Gastroesophageal sphincter (tissue), 4 donors: ENCODE measurements around the gene SELENOS. TPM values are rescaled to one million over a fixed set of nuclear protein-coding genes. Genes with fewer than 3 reads are reported as not detected.

ENCODE experiments used
- ATAC-seq: fragments of 150-250 bp; one replicate; pipeline ENCODE4 v1.9.1; 2016; ENCODE audit warnings: mild to moderate bottlenecking, moderate library complexity
- H3K27ac ChIP-seq, 4 donors: fragments of 200-600 bp; sonication (generic) in 3 of 4; 1 replicate in 3 of 4; 2 replicates in 1 of 4; pipeline ENCODE4 v1.5.1; 2016 to 2019
- H3K27me3 ChIP-seq: fragments of 200-600 bp; sonication (generic); one replicate; pipeline ENCODE4 v1.5.1; 2019
- H3K36me3 ChIP-seq, 2 donors: fragments of 200-600 bp; sonication (generic); one replicate each; pipeline ENCODE4 v1.5.1; 2019; ENCODE audit warnings: control low read depth in 1 of 2
- H3K4me1 ChIP-seq, 3 donors: fragments of 200-600 bp; sonication (generic); 1 replicate in 2 of 3; 2 replicates in 1 of 3; pipeline ENCODE4 v1.5.1; 2016 to 2019; ENCODE audit warnings: control low read depth in 2 of 3
- H3K4me3 ChIP-seq, 2 donors: fragments of 200-600 bp; sonication (generic); one replicate each; pipeline ENCODE4 v1.5.1; 2019; ENCODE audit warnings: mild to moderate bottlenecking in 1 of 2, moderate library complexity in 1 of 2
- H3K9me3 ChIP-seq, 3 donors: fragments of 200-600 bp; sonication (generic); one replicate each; pipeline ENCODE4 v1.5.1; 2017 to 2019; ENCODE audit warnings: control low read depth in 2 of 3
- EP300 ChIP-seq: sonication (generic); formaldehyde crosslinking; IDR thresholded peaks from one replicate; pipeline ENCODE4 v1.6.1; 2017; ENCODE audit warnings: antibody characterized with exemption, mild to moderate bottlenecking
- POLR2A ChIP-seq, 2 donors: fragments of 450-650 bp; IDR thresholded peaks; one replicate each; pipeline ENCODE4 v1.6.1; 2017; ENCODE audit warnings: antibody characterized with exemption in 2 of 2, mild to moderate bottlenecking in 2 of 2, moderate library complexity in 1 of 2
- POLR2AphosphoS5 ChIP-seq: sonication (generic); formaldehyde crosslinking; IDR thresholded peaks from one replicate; pipeline ENCODE4 v1.6.1; 2017; ENCODE audit warnings: antibody characterized with exemption
- WGBS, 2 donors: methylation state at CpG; one replicate each; pipeline ENCODE4 v1.1.5; 2018; ENCODE audit warnings: low coverage in 1 of 2; 5-methylcytosine and 5-hydroxymethylcytosine counted together
- total RNA-seq, 4 donors: library from RNA; depleted of rRNA; stranded (reverse); fragments of >200 nt; gene quantifications; one replicate each; pipeline ENCODE4 v1.1.0, GENCODE V29; 2016
- TF ChIP-seq, protein P1 (sequence below), 4 experiments: fragments of 200-600 bp in 2 of 4; fragments of 450-650 bp in 2 of 4; sonication (generic) in 1 of 4; IDR thresholded peaks; one replicate each; pipeline ENCODE4 v1.5.1; 2017 to 2019; ENCODE audit warnings: antibody characterized with exemption in 4 of 4, mild to moderate bottlenecking in 2 of 4, moderate library complexity in 2 of 4

SELENOS gene
- total RNA-seq, 4 donors from 2014 or later: 56.1 to 75.5 (median 64.5) TPM

DNA sequence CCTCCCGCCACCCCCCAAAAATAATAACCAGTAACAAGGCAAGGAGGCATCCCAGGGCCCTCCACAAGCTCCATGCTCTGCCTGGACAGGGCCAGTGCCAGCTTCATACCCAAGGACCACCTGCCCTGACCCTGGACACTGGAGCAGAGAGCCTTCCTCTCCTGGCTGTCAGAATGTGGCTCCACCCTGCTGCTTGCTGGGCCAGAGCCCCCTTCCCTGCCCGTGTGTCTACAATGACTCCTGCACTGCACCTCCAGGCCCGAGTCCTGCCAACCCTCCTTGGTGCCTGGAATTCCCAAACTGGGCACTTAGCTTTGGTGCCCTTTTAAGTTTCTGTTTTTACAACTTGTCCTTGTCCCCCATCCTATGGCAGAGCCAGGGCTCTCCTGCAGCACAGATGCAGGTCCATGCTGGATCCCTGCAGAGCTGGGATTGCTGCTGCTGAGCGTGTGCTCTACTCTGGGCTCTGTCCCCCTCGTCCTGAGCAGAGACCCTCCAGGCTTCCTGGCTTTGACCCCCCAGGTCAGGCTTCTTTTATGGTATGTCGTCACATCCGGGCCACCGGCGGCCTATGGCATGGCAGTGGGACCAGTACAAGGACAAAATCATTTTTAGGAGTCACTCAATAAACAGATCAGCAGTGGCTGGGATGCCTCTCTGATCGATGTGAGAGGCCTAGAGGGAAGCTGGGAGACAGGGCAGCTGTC is 29.2 kb upstream of the SELENOS start:
- ATAC-seq: no peak
- no peak overlapping the region for H3K4me3 ChIP-seq
- TF ChIP-seq, protein P1, sequence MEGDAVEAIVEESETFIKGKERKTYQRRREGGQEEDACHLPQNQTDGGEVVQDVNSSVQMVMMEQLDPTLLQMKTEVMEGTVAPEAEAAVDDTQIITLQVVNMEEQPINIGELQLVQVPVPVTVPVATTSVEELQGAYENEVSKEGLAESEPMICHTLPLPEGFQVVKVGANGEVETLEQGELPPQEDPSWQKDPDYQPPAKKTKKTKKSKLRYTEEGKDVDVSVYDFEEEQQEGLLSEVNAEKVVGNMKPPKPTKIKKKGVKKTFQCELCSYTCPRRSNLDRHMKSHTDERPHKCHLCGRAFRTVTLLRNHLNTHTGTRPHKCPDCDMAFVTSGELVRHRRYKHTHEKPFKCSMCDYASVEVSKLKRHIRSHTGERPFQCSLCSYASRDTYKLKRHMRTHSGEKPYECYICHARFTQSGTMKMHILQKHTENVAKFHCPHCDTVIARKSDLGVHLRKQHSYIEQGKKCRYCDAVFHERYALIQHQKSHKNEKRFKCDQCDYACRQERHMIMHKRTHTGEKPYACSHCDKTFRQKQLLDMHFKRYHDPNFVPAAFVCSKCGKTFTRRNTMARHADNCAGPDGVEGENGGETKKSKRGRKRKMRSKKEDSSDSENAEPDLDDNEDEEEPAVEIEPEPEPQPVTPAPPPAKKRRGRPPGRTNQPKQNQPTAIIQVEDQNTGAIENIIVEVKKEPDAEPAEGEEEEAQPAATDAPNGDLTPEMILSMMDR (IDR thresholded peaks at IDR 0.05): no peak
- TF ChIP-seq EP300: no peak
- TF ChIP-seq POLR2A (IDR thresholded peaks at IDR 0.05): no peak
- no peak for TF ChIP-seq POLR2AphosphoS5
- no peaks in the 10 kb centered on the region for H3K36me3 ChIP-seq
- 62 to 71% methylated on average over 2 to 3 of the region's 10 CpGs for WGBS, 2 donors
- no peaks in the 10 kb centered on the region for H3K4me1 ChIP-seq
- H3K9me3 ChIP-seq: no peaks in the 10 kb centered on the region
- peaks cover 31% of the 10 kb centered on the region for H3K27me3 ChIP-seq
- H3K27ac ChIP-seq: no peak overlapping the region

DNA sequence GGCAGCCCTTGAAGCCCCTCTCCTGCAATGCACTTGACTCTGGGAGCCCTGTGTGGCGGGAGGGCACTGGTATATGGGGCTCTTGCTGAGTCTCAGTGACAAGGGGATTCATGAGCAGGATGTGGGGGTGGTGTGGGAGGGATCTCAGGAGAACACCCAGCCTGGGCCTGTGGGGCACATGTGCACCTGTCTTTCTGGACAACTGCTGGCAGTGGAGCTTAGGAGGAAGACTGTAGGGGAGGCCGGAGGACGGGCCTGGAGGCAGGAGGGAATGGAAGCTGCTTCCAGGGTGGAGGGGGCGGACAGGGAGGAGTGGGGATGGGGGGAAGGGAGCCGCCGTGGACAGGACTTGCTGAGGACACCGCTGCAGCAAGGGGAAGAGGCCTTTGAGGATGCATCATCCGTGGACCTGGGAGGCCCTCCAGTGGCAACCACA is 28.6 kb upstream of the SELENOS start:
- peaks cover 0 to 1% (median 0%) of the 10 kb centered on the region in 3 donors for H3K4me1 ChIP-seq
- H3K4me3 ChIP-seq: no peak overlapping the region
- H3K36me3 ChIP-seq: no peaks in the 10 kb centered on the region
- no peak for ATAC-seq
- H3K9me3 ChIP-seq: no peaks in the 10 kb centered on the region
- no peak overlapping the region for H3K27ac ChIP-seq
- H3K27me3 ChIP-seq: peaks cover 31% of the 10 kb centered on the region
- 55 to 70% methylated on average over 5 to 6 of the region's 8 CpGs for WGBS, 2 donors
- no peak for TF ChIP-seq POLR2AphosphoS5
- TF ChIP-seq, protein P1 (IDR thresholded peaks at IDR 0.05): no peak
- TF ChIP-seq EP300: no peak
- no peak for TF ChIP-seq POLR2A (IDR thresholded peaks at IDR 0.05)

DNA sequence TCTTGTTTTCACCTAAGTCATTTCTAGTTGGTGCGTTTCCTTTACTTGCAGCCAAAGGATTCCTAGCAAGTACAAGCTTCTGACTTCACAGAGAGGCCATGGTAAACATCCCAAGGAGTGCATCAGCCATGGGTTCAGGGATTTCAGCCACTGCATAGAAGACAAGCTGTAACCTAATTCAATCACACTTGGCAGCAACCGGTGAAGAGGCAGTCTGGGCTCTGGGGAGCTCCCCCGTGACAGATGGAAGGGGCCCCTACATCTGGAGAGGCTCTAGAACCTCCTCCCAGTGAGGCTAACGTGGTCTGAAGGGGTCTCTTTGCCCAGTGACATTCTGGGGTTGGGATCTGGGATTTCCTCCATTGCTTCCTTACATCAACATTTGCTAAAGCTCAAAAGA is 26.1 kb upstream of the SELENOS start:
- no peak for ATAC-seq
- H3K9me3 ChIP-seq: no peaks in the 10 kb centered on the region
- WGBS, 2 donors: 34 to 100% methylated on average over 1 to 4 of the region's 4 CpGs
- H3K4me3 ChIP-seq: no peak overlapping the region
- H3K36me3 ChIP-seq: no peaks in the 10 kb centered on the region
- TF ChIP-seq POLR2AphosphoS5 (no peak), EP300 (no peak), POLR2A (IDR thresholded peaks at IDR 0.05) (no peak)
- TF ChIP-seq, protein P1 (IDR thresholded peaks at IDR 0.05): no peak
- H3K27ac ChIP-seq: no peak overlapping the region
- H3K4me1 ChIP-seq: peaks cover 0 to 7% (median 0%) of the 10 kb centered on the region in 3 donors
- peaks cover 13% of the 10 kb centered on the region for H3K27me3 ChIP-seq

DNA sequence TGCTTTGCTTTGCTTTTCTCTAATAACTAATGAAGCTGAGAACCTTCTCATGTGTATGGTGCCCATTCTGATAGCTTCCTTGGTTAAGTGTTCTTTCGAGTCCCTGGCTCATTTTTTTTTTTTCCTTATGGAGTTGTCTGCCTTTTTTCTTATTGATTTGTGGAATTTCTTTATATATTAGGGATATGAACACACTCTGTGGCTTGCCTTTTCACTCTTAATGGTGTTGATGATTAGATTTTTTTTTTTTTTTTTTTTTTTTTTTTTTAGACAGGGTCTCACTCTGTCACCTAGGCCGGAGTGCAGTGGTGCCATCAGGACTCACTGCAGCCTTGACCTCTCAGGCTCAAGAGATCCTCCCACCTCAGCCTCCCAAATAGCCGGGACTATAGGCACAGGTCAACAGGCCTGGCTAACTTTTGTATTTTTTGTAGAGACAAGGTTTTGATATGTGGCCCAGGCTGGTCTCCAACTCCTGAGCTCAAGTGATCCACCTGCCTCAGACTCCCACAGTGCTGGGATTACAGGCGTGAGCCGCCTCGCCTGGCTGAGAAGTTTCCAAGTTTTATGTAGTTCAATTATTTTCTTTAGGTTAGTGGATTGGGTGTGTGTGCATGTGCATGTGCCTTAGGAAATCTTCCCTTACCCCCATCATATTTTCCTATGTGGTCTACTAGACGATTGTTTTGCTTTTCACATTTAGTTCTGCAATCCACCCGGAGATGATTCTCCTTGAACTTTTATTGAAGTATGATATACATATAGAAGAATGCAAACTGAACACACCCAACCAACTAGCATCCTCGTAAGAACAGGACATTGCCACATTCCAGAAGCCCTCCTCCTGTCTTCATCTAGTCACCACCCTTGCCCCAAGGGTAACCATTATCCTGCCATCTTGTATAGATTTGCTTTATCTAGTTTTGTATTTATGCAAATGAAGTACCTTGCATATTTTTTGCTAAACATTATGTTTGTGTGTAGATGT is 19.4 kb upstream of the SELENOS start:
- TF ChIP-seq POLR2AphosphoS5: no peak
- TF ChIP-seq EP300: no peak
- TF ChIP-seq POLR2A (IDR thresholded peaks at IDR 0.05): no peak
- TF ChIP-seq, protein P1 (IDR thresholded peaks at IDR 0.05): no peak
- Histone ChIP-seq H3K9me3 (no peaks in the 10 kb centered on the region), H3K36me3 (no peaks in the 10 kb centered on the region), H3K4me1 (peaks cover 0 to 42% (median 12%) of the 10 kb centered on the region in 3 donors), H3K27ac (no peak overlapping the region), H3K4me3 (no peak overlapping the region), H3K27me3 (no peaks in the 10 kb centered on the region)
- WGBS, 2 donors: 77 to 80% methylated on average over 7 of the region's 9 CpGs
- ATAC-seq: no peak
